Adrenal gland (tissue), 5 donors: ENCODE results near the gene ADAM30.

ENCODE experiments used
- CTCF ChIP-seq, 6 experiments: fragments of 450-650 bp in 4 of 6; fragments of 200-600 bp in 2 of 6; sonication (generic) in 1 of 6; IDR thresholded peaks; 1 replicate in 5 of 6; 2 replicates in 1 of 6; pipeline versions ENCODE4 v1.5.1 to v1.8.0; 2016 to 2021; ENCODE audit warnings: antibody characterized with exemption in 6 of 6, mild to moderate bottlenecking in 2 of 6, moderate library complexity in 1 of 6
- POLR2A ChIP-seq, 2 donors: fragments of 450-650 bp; IDR thresholded peaks; one replicate each; pipeline ENCODE4 v1.6.1; 2017; ENCODE audit warnings: antibody characterized with exemption in 2 of 2, mild to moderate bottlenecking in 2 of 2, moderate library complexity in 1 of 2
- donor health status: DM: no; HTN: no; CAD: no.

DNA sequence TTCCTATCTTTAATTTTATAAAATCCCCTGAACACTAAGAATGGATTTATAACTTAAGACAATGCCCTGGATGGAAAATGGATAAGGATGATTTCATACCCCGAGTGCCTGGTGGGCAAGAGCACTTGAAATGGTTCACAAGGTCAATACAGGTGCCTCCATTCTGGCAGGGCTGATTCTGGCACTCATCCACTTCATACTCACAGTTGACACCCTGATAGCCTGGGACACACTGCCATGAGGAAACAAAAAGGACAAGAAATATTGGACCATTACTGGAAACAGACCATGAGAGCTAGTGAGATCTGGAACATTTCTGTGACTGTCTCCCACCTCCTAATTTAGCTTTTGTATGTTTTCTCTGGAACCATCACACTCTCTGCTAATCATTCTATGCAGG, 39.1 kb upstream of the ADAM30 start:
- no peak for TF ChIP-seq CTCF (IDR thresholded peaks at IDR 0.05)
- TF ChIP-seq POLR2A (IDR thresholded peaks at IDR 0.05) = no peak
